OCI-LY7 (cell line): ENCODE measurements around the gene SRGN.

Experiments used
- EZH2phosphoT487 ChIP-seq: fragments of 200-600 bp; sonication (generic); IDR thresholded peaks from 2 replicates; pipeline ENCODE4 v1.6.1; 2018; ENCODE audit warnings: low read depth, borderline replicate concordance, mild to moderate bottlenecking, mixed run types, antibody characterized with exemption, low read length, moderate library complexity, mixed read lengths
- TF ChIP-seq, protein P1 (sequence below): fragments of 200-600 bp; sonication (generic); conservative IDR thresholded peaks from 2 replicates; pipeline ENCODE4 v1.5.1; 2014; ENCODE audit warnings: mild to moderate bottlenecking, antibody characterized with exemption, low read length, moderate library complexity, mixed read lengths

DNA sequence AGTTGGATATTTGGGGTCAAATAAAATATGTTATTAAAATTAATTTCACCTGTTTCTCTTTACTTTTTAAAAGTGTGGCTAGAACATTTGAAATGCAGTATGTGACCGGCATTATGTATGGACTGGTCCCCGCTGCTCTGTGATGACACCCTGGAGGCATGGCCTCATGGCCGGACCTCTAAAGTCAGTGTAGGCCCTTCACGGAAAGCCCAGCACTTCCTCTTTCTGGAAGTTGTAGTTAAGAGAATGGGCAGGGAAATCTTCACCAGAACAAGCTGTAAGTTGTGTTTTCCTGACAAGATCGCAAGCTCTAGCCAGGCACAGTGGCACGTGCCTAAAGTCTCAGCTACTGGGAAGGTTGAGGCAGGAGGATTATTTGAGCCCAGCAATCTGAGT, 38.3 kb upstream of the SRGN start:
- TF ChIP-seq, protein P1, sequence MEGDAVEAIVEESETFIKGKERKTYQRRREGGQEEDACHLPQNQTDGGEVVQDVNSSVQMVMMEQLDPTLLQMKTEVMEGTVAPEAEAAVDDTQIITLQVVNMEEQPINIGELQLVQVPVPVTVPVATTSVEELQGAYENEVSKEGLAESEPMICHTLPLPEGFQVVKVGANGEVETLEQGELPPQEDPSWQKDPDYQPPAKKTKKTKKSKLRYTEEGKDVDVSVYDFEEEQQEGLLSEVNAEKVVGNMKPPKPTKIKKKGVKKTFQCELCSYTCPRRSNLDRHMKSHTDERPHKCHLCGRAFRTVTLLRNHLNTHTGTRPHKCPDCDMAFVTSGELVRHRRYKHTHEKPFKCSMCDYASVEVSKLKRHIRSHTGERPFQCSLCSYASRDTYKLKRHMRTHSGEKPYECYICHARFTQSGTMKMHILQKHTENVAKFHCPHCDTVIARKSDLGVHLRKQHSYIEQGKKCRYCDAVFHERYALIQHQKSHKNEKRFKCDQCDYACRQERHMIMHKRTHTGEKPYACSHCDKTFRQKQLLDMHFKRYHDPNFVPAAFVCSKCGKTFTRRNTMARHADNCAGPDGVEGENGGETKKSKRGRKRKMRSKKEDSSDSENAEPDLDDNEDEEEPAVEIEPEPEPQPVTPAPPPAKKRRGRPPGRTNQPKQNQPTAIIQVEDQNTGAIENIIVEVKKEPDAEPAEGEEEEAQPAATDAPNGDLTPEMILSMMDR: no peak
- no peak for TF ChIP-seq EZH2phosphoT487
